ENCODE data around the gene C19orf44.
"Not testable (repeated sequence)": the region's sequence is repeated elsewhere in the genome, so short reads cannot be mapped to it uniquely, and the experiment has no call there.

C19orf44 gene

GRCh38 chr19:16482745-16483144 is 13.4 kb upstream of the C19orf44 start:
- no peak overlapping the region for H3K4me3 ChIP-seq (ENCODE audit: control insufficient read depth, low read depth, low read length)
- TF ChIP-seq CTCF (conservative IDR thresholded peaks at IDR 0.05; ENCODE audit: control insufficient read depth, insufficient read depth, low read depth, low read length) = no peak
- no peak for DNase-seq (ENCODE audit: low read depth)

GRCh38 chr19:16486476-16486875 is 9.7 kb upstream of the C19orf44 start:
- DNase-seq (ENCODE audit: low read depth); H3K4me3 ChIP-seq (ENCODE audit: control insufficient read depth, low read depth, low read length): not testable (repeated sequence)

GRCh38 chr19:16496613-16496983 is 404 bp downstream of the C19orf44 start:
- DNase-seq (ENCODE audit: low read depth) = peak; percentile 69
- H3K4me3 ChIP-seq (ENCODE audit: control insufficient read depth, low read depth, low read length) = peak overlapping the region; percentile 73
- no peak for TF ChIP-seq CTCF (conservative IDR thresholded peaks at IDR 0.05; ENCODE audit: control insufficient read depth, insufficient read depth, low read depth, low read length)

GRCh38 chr19:16497042-16497441 is 848 bp downstream of the C19orf44 start:
- peak overlapping the region; percentile 73 for H3K4me3 ChIP-seq (ENCODE audit: control insufficient read depth, low read depth, low read length)
- peak; percentile 30 for DNase-seq (ENCODE audit: low read depth)
- no peak for TF ChIP-seq CTCF (conservative IDR thresholded peaks at IDR 0.05; ENCODE audit: control insufficient read depth, insufficient read depth, low read depth, low read length)

- TF ChIP-seq CTCF (conservative IDR thresholded peaks at IDR 0.05; ENCODE audit: control insufficient read depth, insufficient read depth, low read depth, low read length) = no peak
Observed at GRCh38 chr19:16497837-16498236, 1.6 kb downstream of the C19orf44 start.

GRCh38 chr19:16504271-16504670 is 8.1 kb downstream of the C19orf44 start:
- no peak for TF ChIP-seq CTCF (conservative IDR thresholded peaks at IDR 0.05; ENCODE audit: control insufficient read depth, insufficient read depth, low read depth, low read length)
- DNase-seq (ENCODE audit: low read depth) = no peak
- no peak overlapping the region for H3K4me3 ChIP-seq (ENCODE audit: control insufficient read depth, low read depth, low read length)

More at GRCh38 chr19:16497837-16498236, 1.6 kb downstream of the C19orf44 start:
- no peak for DNase-seq (ENCODE audit: low read depth)
- H3K4me3 ChIP-seq (ENCODE audit: control insufficient read depth, low read depth, low read length) = no peak overlapping the region

GRCh38 chr19:16506161-16506560 is 10.0 kb downstream of the C19orf44 start:
- not testable (repeated sequence) for H3K4me3 ChIP-seq (ENCODE audit: control insufficient read depth, low read depth, low read length); DNase-seq (ENCODE audit: low read depth)

- TF ChIP-seq CTCF (conservative IDR thresholded peaks at IDR 0.05; ENCODE audit: control insufficient read depth, insufficient read depth, low read depth, low read length) = no peak
- DNase-seq (ENCODE audit: low read depth) = no peak
Observed at GRCh38 chr19:16506961-16507360, 10.8 kb downstream of the C19orf44 start.

More at GRCh38 chr19:16506961-16507360, 10.8 kb downstream of the C19orf44 start:
- no peak overlapping the region for H3K4me3 ChIP-seq (ENCODE audit: control insufficient read depth, low read depth, low read length)
